Lower leg skin (tissue), 3 donors: ENCODE results near the gene PCBP1.

Experiments used
- CTCF ChIP-seq, 3 donors: fragments of 450-650 bp; IDR thresholded peaks; one replicate each; pipeline ENCODE4 v1.5.1; 2016; ENCODE audit warnings: antibody characterized with exemption in 3 of 3, mild to moderate bottlenecking in 3 of 3, moderate library complexity in 2 of 3
- POLR2A ChIP-seq, 2 donors: fragments of 450-650 bp; IDR thresholded peaks; one replicate each; pipeline ENCODE4 v1.6.1; 2016 to 2017; ENCODE audit warnings: antibody characterized with exemption in 2 of 2, mild to moderate bottlenecking in 1 of 2, moderate library complexity in 1 of 2

DNA sequence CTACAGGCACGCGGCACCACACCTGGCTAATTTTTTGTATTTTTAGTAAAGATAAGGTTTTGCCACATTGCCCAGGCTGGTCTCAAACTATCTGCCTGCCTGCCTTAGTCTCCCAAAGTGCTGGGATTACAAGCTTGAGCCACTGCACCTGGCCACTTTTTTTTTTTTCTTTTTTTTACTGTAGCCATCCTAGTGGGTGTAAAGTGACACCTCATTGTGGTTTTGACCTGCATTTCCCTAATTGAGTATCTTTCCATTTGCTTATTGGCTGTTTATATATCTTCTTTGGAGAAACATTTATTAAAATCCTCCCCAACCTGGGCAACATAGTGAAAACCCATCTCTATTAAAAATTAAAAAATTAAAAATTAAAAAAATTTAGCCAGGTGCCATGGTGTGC is 12.0 kb downstream of the PCBP1 start:
- no peak for TF ChIP-seq CTCF (IDR thresholded peaks at IDR 0.05)
- no peak for TF ChIP-seq POLR2A (IDR thresholded peaks at IDR 0.05)
